HepG2 (cell line): Measurements from ENCODE around the gene SYT7. TPM values are rescaled to one million over a fixed set of nuclear protein-coding genes. Genes with fewer than 3 reads are reported as not detected.

ENCODE experiments used
- ATRX ChIP-seq: sonication (generic); formaldehyde crosslinking; IDR thresholded peaks from 2 replicates; pipeline ENCODE4 v1.4.0; 2020; ENCODE audit warnings: missing genetic modification reagents, borderline replicate concordance
- DMAP1 ChIP-seq: IDR thresholded peaks from 2 replicates; pipeline ENCODE4 v1.6.1; 2016
- FOSL2 ChIP-seq: sonication (generic); formaldehyde crosslinking; IDR thresholded peaks from 2 replicates; pipeline ENCODE4 v1.4.0; 2020; ENCODE audit warnings: missing genetic modification reagents
- FOXA1 ChIP-seq, 2 experiments: fragments of 450-650 bp in 1 of 2; sonication (generic) in 1 of 2; formaldehyde crosslinking in 1 of 2; IDR thresholded peaks; 2 replicates each; pipeline versions ENCODE4 v1.4.0 to v1.6.1; 2016 to 2020; ENCODE audit warnings: missing genetic modification reagents in 1 of 2
- HDAC1 ChIP-seq: sonication (generic); formaldehyde crosslinking; IDR thresholded peaks from 2 replicates; pipeline ENCODE4 v1.5.1; 2020; ENCODE audit warnings: mild to moderate bottlenecking, missing genetic modification reagents
- MBD4 ChIP-seq: IDR thresholded peaks from 2 replicates; pipeline ENCODE4 v1.6.1; 2012; ENCODE audit warnings: low read length, inconsistent platforms, borderline replicate concordance
- SKI ChIP-seq: fragments of 450-650 bp; IDR thresholded peaks from one replicate; pipeline ENCODE4 v1.6.1; 2018; ENCODE audit warnings: mild to moderate bottlenecking; ENCODE audit not compliant: partially characterized antibody
- SOX13 ChIP-seq, 3 experiments: fragments of 450-650 bp in 1 of 3; sonication (generic) in 1 of 3; formaldehyde crosslinking in 1 of 3; IDR thresholded peaks in 2 of 3; conservative IDR thresholded peaks in 1 of 3; 2 replicates each; pipeline versions ENCODE4 v1.5.0 to v1.6.1; 2016 to 2020; ENCODE audit warnings: antibody characterized with exemption in 1 of 3, mild to moderate bottlenecking in 1 of 3, missing compliant biosample characterization in 1 of 3, missing genetic modification reagents in 1 of 3, moderate library complexity in 1 of 3
- TGIF2 ChIP-seq: IDR thresholded peaks from 2 replicates; pipeline ENCODE4 v1.6.1; 2016; ENCODE audit warnings: control low read depth, missing compliant biosample characterization
- ZC3H13 ChIP-seq: sonication (generic); formaldehyde crosslinking; IDR thresholded peaks from 2 replicates; pipeline ENCODE4 v1.8.1; 2023; ENCODE audit warnings: mild to moderate bottlenecking, missing genetic modification reagents, moderate library complexity
- ZNF746 ChIP-seq: sonication (generic); formaldehyde crosslinking; IDR thresholded peaks from 2 replicates; pipeline ENCODE4 v1.8.0; 2022; ENCODE audit warnings: mild to moderate bottlenecking, missing genetic modification reagents
- polyA plus RNA-seq, 8 experiments: library from polyadenylated mRNA; depleted of rRNA in 3 of 8; stranded (reverse) in 7 of 8; unstranded in 1 of 8; fragments of >200 nt; fragmentation: Illumina TruSeq in 4 of 8; extraction: Trizol in 4 of 8; gene quantifications; 2 replicates each; pipeline versions ENCODE4 v1.2.1 to v1.2.3, GENCODE V29; 2011 to 2016; ENCODE audit warnings: low read depth in 4 of 8, missing spikeins in 1 of 8, mixed read lengths in 1 of 8; ENCODE audit not compliant: insufficient read depth in 1 of 8
- total RNA-seq, 5 experiments: library from RNA; depleted of rRNA; stranded (reverse); fragments of >200 nt; fragmentation: Illumina TruSeq; extraction: Trizol; gene quantifications; 2 replicates each; pipeline ENCODE4 v1.2.3, GENCODE V29; 2016; ENCODE audit warnings: low read depth in 1 of 5
- TF ChIP-seq, protein P1 (sequence below): sonication (generic); formaldehyde crosslinking; IDR thresholded peaks from 2 replicates; pipeline ENCODE4 v1.4.0; 2020; ENCODE audit warnings: missing genetic modification reagents, borderline replicate concordance
- TF ChIP-seq, protein P2 (sequence below): sonication (generic); formaldehyde crosslinking; IDR thresholded peaks from 2 replicates; pipeline ENCODE4 v1.9.0; 2021; ENCODE audit warnings: mild to moderate bottlenecking, missing genetic modification reagents
- TF ChIP-seq, protein P3 (sequence below): sonication (generic); formaldehyde crosslinking; IDR thresholded peaks from 2 replicates; pipeline ENCODE4 v1.4.0; 2020; ENCODE audit warnings: missing genetic modification reagents
- TF ChIP-seq, protein P4 (sequence below): sonication (generic); formaldehyde crosslinking; IDR thresholded peaks from 2 replicates; pipeline ENCODE4 v1.8.0; 2022; ENCODE audit warnings: low read depth, missing genetic modification reagents

SYT7 gene
- total and polyA plus RNA-seq, 2 of the 13 experiments (the other 11 are each of a cell fraction or from before 2014, with no cell fraction given): 1.4 to 4.4 TPM

DNA sequence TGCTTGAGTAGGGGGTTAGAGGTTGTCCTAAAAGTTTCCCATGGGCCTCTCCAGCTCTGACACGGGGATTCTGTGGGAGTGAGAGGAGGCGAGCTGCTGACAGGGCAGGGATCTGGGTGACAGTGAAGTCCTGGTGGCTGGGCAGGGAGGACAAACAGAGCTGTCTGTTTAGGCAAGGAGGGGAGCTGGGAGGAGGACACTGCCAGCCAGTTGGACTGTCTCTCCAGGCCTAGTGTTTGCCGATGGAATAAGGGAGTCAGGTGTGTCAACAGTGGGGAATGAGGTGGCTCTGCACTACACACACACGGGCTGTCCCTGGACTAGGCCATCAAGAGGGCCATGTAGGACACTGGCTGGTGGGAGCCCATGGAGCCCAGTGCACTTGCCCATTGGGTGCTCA is 20.6 kb upstream of the SYT7 start (continued):
- TF ChIP-seq ZC3H13 (CRISPR knock-in tag): no peak
- TF ChIP-seq, protein P1, sequence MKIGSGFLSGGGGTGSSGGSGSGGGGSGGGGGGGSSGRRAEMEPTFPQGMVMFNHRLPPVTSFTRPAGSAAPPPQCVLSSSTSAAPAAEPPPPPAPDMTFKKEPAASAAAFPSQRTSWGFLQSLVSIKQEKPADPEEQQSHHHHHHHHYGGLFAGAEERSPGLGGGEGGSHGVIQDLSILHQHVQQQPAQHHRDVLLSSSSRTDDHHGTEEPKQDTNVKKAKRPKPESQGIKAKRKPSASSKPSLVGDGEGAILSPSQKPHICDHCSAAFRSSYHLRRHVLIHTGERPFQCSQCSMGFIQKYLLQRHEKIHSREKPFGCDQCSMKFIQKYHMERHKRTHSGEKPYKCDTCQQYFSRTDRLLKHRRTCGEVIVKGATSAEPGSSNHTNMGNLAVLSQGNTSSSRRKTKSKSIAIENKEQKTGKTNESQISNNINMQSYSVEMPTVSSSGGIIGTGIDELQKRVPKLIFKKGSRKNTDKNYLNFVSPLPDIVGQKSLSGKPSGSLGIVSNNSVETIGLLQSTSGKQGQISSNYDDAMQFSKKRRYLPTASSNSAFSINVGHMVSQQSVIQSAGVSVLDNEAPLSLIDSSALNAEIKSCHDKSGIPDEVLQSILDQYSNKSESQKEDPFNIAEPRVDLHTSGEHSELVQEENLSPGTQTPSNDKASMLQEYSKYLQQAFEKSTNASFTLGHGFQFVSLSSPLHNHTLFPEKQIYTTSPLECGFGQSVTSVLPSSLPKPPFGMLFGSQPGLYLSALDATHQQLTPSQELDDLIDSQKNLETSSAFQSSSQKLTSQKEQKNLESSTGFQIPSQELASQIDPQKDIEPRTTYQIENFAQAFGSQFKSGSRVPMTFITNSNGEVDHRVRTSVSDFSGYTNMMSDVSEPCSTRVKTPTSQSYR (CRISPR knock-in tag): peak; percentile 39; the same call in 1 of the 2 replicates
- TF ChIP-seq, protein P2, sequence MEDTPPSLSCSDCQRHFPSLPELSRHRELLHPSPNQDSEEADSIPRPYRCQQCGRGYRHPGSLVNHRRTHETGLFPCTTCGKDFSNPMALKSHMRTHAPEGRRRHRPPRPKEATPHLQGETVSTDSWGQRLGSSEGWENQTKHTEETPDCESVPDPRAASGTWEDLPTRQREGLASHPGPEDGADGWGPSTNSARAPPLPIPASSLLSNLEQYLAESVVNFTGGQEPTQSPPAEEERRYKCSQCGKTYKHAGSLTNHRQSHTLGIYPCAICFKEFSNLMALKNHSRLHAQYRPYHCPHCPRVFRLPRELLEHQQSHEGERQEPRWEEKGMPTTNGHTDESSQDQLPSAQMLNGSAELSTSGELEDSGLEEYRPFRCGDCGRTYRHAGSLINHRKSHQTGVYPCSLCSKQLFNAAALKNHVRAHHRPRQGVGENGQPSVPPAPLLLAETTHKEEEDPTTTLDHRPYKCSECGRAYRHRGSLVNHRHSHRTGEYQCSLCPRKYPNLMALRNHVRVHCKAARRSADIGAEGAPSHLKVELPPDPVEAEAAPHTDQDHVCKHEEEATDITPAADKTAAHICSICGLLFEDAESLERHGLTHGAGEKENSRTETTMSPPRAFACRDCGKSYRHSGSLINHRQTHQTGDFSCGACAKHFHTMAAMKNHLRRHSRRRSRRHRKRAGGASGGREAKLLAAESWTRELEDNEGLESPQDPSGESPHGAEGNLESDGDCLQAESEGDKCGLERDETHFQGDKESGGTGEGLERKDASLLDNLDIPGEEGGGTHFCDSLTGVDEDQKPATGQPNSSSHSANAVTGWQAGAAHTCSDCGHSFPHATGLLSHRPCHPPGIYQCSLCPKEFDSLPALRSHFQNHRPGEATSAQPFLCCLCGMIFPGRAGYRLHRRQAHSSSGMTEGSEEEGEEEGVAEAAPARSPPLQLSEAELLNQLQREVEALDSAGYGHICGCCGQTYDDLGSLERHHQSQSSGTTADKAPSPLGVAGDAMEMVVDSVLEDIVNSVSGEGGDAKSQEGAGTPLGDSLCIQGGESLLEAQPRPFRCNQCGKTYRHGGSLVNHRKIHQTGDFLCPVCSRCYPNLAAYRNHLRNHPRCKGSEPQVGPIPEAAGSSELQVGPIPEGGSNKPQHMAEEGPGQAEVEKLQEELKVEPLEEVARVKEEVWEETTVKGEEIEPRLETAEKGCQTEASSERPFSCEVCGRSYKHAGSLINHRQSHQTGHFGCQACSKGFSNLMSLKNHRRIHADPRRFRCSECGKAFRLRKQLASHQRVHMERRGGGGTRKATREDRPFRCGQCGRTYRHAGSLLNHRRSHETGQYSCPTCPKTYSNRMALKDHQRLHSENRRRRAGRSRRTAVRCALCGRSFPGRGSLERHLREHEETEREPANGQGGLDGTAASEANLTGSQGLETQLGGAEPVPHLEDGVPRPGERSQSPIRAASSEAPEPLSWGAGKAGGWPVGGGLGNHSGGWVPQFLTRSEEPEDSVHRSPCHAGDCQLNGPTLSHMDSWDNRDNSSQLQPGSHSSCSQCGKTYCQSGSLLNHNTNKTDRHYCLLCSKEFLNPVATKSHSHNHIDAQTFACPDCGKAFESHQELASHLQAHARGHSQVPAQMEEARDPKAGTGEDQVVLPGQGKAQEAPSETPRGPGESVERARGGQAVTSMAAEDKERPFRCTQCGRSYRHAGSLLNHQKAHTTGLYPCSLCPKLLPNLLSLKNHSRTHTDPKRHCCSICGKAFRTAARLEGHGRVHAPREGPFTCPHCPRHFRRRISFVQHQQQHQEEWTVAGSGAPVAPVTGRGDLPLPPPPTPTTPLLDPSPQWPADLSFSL (CRISPR knock-in tag): peak; percentile 29; the same call in 1 of the 2 replicates
- TF ChIP-seq FOXA1 (IDR thresholded peaks at IDR 0.05): no peak
- peak; percentile 96 for TF ChIP-seq FOXA1 (CRISPR knock-in tag; IDR thresholded peaks at IDR 0.05)
- no peak for TF ChIP-seq MBD4
- TF ChIP-seq HDAC1 (CRISPR knock-in tag): 0 out of 2 replicates have a peak, but pooled peaks have one; percentile 46
- TF ChIP-seq SKI: peak; percentile 48
- TF ChIP-seq, protein P3, sequence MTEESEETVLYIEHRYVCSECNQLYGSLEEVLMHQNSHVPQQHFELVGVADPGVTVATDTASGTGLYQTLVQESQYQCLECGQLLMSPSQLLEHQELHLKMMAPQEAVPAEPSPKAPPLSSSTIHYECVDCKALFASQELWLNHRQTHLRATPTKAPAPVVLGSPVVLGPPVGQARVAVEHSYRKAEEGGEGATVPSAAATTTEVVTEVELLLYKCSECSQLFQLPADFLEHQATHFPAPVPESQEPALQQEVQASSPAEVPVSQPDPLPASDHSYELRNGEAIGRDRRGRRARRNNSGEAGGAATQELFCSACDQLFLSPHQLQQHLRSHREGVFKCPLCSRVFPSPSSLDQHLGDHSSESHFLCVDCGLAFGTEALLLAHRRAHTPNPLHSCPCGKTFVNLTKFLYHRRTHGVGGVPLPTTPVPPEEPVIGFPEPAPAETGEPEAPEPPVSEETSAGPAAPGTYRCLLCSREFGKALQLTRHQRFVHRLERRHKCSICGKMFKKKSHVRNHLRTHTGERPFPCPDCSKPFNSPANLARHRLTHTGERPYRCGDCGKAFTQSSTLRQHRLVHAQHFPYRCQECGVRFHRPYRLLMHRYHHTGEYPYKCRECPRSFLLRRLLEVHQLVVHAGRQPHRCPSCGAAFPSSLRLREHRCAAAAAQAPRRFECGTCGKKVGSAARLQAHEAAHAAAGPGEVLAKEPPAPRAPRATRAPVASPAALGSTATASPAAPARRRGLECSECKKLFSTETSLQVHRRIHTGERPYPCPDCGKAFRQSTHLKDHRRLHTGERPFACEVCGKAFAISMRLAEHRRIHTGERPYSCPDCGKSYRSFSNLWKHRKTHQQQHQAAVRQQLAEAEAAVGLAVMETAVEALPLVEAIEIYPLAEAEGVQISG: peak; percentile 53
- no peak for TF ChIP-seq ZNF746
- TF ChIP-seq TGIF2: peak; percentile 47; the same call in 1 of the 2 replicates
- 0 out of 2 replicates have a peak, but pooled peaks have one; percentile 25 for TF ChIP-seq DMAP1
- TF ChIP-seq SOX13 (IDR thresholded peaks at IDR 0.05): no peak
- peak in 1 of 2 experiments; percentile 50; a peak in 1 of 4 replicates for TF ChIP-seq SOX13 (CRISPR knock-in tag; conservative IDR thresholded peaks at IDR 0.05 in 1 of 2, IDR thresholded peaks at IDR 0.05 in 1 of 2)
- TF ChIP-seq, protein P4, sequence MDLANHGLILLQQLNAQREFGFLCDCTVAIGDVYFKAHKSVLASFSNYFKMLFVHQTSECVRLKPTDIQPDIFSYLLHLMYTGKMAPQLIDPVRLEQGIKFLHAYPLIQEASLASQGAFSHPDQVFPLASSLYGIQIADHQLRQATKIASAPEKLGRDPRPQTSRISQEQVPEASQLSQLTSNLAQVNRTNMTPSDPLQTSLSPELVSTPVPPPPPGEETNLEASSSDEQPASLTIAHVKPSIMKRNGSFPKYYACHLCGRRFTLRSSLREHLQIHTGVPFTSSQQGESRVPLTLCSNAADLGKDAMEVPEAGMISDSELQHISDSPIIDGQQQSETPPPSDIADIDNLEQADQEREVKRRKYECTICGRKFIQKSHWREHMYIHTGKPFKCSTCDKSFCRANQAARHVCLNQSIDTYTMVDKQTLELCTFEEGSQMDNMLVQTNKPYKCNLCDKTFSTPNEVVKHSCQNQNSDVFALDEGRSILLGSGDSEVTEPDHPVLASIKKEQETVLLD (CRISPR knock-in tag): no peak
- TF ChIP-seq ATRX: no peak
- peak; percentile 71 for TF ChIP-seq FOSL2 (CRISPR knock-in tag)
